Right forelimb (tissue), 1 donor: ENCODE results near the gene SBF2.
"Not testable (repeated sequence)": the region's sequence is repeated elsewhere in the genome, so short reads cannot be mapped to it uniquely, and the experiment has no call there.

Source experiments
- DNase-seq: peaks from one replicate; pipeline ENCODE4 v3.0.0-alpha.2; 2018

Gene SBF2

DNA sequence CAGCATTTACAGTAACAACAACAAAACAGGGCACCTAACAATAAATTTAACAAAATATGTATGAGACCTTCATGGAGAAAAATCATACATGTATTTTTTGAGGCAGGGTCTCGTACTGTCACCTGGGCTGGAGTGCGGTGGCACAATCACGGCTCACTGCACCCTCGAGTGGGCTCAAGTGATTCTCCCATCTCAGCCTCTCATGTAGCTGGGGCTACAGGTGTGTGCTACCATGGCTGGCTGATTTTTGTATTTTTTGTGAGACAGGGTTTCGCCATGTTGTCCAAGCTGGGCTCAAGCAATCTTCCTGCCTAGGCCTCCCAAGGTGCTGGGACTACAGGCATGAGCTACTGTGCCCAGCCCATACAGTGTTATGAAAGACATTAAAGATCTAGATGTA lies 352.0 kb downstream of the SBF2 start:
- DNase-seq = no peak

GRCh38 chr11:9939150-9939549 lies 354.9 kb downstream of the SBF2 start:
- not testable (repeated sequence) for DNase-seq

DNA sequence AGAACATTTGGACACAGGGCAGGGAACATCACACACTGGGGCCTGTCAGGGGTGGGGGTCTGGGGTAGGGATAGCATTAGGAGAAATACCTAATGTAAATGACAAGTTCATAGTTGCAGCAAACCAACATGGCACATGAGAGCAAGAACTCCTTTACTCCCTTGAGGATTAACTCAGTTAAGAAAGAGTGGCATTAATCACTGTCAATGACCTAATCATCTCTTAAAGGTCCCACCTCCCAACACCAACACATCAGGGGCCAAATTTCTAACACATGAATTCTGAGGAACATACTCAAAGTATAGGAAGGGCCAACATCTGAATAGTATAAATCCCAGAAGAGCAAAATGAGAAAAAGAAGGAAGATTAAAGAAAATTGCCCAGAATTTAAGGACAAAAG lies 357.3 kb downstream of the SBF2 start:
- DNase-seq = no peak

DNA sequence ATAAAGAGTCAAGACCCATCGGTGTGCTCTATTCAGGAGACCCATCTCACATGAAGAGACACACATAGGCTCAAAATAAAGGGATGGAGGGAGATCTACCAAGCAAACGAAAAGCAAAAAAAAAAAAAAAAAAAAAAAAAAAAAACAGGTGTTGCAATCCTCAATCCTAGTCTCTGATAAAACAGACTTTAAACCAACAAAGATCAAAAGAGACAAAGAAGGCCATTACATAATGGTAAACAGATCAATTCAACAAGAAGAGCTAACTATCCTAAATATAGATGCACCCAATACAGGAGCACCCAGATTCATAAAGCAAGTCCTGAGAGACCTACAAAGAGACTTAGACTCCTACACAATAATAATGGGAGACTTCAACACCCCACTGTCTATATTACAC lies 361.2 kb downstream of the SBF2 start:
- not testable (repeated sequence) for DNase-seq

DNA sequence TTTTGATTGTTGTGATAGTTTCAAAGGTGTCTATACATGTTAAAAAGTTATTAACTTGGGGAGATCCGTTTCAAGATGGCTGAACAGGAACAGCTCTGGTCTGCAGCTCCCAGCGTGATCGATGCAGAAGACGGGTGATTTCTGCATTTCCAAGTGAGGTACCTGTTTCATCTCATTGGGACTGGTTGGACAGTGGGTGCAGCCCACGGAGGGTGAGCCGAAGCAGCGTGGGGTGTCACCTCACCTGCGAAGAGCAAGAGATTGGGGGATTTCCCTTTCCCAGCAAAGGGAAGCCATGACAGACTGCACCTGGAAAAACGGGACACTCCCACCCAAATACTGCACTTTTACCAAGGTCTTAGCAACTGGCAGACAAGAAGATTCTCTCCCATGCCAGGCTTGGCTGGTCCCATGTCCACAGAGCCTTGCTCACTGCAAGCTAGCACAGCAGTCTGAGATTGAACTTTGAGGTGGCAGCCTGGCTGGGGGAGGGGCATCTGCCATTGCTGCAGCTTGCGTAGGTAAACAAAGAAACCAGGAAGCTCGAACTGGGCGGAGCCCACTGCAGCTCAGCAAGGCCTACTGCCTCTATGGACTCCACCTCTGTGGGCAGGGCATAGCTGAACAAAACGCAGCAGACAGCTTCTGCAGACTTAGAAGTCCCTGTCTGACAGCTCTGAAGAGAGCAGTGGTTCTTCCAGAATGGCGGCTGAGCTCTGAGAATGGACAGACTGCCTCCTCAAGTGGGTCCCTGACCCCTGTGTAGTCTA lies 363.3 kb downstream of the SBF2 start:
- DNase-seq = not testable (repeated sequence)

DNA sequence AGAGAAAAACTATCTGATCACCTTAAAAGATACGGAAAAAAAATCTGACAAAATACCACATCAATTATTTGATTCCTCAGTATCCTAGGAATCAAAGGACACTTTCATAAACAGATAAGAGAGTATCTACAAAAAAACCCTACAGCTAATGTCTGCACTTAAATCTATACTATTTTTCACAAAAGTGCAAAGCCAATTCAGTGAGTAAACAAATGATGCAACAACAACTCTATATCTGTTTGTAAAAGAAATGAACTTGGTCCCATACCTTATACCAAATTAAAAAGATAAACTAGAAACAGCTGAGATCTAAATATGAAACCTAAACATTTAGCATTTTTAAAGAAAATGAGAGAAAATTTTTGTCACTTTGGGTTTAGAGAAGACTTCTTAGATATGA lies 366.3 kb downstream of the SBF2 start:
- DNase-seq = no peak

GRCh38 chr11:9923280-9923679 lies 370.7 kb downstream of the SBF2 start:
- no peak for DNase-seq

DNA sequence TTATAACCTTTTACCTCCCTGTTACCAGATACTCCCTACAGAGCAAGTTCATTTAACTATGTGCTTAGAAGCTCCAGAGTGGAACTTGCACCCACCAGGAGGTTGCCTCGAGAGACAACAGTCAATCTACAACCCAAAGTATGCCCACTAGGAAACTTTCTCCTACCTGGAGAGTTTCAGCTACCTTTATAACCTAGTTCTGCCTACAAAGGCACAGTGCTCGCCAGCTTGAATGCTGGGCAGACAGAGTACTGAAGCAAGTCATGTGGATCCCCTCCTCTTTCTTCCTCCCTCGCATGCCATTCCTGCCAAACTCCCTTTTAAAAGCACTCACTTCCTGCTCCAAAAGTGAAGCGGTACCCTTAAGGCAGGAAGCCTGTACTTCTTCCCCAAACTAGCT lies 371.2 kb downstream of the SBF2 start:
- no peak for DNase-seq

DNA sequence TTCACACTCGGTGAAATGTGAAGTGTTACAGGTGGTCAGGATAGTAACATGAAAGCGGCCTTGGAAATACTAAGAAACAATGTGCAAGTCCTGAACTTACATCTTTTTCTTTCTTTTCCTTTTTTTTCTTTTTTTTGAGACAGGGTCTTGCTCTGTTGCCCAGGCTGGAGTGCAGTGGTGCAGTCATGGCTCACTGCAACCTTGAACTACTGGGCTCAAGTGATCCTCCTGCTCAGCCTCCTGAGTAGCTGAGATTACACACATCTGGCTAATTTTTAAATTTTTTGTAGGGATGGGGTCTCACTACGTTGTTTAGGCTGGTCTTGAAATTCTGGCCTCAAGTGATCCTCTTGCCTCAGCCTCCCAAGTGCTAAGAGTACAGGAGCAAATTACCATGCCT lies 377.5 kb downstream of the SBF2 start:
- DNase-seq = no peak

- no peak for DNase-seq
Observed at GRCh38 chr11:9914064-9914463, 380.0 kb downstream of the SBF2 start.

- no peak for DNase-seq
Observed at GRCh38 chr11:9905960-9906791, 387.8 kb downstream of the SBF2 start.

DNA sequence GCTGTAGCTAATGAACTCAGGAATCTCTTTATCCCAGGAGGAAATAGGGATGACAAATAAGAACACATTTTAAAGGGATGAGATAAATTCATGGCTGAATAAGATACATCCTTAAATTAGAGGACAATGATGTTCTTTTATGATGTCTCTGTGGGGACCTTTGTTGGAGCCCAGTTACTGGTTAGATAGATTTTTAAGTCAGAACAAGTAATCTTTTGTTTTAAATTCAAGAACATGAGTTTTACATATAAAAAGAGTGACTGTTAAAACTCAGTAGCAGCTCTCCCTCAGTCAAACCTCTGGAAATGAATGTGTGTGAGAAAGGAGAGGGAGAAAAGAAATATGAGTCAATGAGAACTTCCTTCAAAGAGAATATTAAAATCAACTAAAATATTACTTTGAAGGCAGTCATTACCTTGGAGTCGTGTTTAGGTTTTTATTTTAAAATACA lies 388.5 kb downstream of the SBF2 start:
- DNase-seq = no peak

DNA sequence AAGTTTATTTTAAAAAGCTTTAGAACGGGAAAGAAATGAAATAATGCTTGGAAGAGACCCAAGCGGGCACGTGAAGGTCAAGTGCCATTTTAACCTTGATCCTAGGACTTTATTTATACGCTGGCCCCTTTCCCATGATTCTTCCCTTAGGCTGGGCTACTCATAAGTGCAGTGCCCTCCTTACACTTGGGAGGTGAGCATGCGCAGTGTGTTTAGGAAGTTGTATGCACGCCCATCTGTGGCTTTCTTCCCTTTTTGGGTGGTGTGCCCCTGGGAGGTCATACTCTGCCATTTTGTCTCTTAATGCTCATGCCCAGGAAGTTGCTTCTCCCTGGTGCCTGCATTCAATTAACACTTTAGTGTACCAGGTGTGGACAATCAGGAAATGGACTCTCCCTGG lies 390.4 kb downstream of the SBF2 start:
- DNase-seq = no peak

DNA sequence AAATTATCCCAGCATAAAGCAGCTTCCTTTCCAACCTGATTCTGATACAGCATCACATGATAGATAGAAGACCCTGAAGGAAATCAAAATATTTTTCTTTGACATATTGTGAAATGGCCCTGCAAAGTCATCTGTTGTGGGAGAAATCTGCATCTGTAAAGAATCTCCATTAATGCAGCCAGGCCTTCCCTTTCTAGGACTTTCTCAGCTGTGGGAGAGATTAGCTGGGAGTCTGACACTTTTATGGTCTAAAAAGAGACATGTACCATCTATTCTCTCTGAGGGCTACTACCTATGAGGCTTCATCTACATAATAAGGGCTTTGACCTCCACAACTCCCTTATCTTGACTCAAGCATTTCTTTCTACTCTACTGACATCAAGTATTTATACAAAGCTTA lies 392.1 kb downstream of the SBF2 start:
- DNase-seq = no peak

GRCh38 chr11:9900253-9900652 lies 393.8 kb downstream of the SBF2 start:
- not testable (repeated sequence) for DNase-seq

GRCh38 chr11:9899676-9900075 lies 394.3 kb downstream of the SBF2 start:
- DNase-seq = no peak

DNA sequence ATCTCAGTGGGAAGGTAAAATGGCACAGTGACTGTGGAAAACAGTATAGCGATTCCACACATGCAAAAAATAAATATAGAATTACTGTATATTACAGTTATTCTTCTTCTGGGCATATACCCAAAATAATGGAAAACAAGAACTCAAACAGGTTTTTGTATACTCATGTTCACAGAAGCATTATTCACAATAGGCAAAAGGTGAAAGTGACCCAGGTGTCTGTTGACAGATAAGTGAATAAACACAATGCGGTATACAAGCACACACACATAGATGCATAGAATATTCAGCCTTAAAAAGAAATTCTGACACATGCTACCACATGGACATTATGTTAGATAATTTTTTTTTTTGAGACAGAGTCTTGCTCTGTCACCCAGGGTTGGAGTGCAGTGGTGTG lies 397.1 kb downstream of the SBF2 start:
- no peak for DNase-seq

GRCh38 chr11:9895006-9895405 lies 399.0 kb downstream of the SBF2 start:
- no peak for DNase-seq

DNA sequence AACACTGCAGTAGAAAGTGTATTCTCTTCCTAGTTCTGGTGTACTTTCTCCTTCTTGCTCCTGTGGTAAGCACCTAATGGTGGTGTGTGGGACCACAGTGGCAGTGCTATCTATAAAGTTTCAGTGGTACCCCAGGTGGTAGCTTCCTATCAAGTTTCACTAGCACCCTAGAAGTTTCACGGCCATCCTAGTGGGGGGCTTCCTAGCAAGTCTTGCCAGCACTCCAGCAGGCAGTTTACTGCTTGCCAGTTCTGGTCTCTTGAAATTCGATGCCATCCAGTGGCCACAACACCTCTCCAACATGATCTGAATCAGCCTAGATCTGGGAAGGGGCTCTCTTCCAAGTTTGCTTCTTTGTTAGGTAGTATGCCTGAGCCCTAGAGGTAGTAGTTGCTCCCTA lies 400.5 kb downstream of the SBF2 start:
- DNase-seq = no peak

GRCh38 chr11:9888938-9889337 lies 405.1 kb downstream of the SBF2 start:
- no peak for DNase-seq

- DNase-seq = no peak
Observed at GRCh38 chr11:9887472-9887871, 406.5 kb downstream of the SBF2 start.

GRCh38 chr11:9886595-9886994 lies 407.4 kb downstream of the SBF2 start:
- DNase-seq = no peak

GRCh38 chr11:9884601-9885000 lies 409.4 kb downstream of the SBF2 start:
- DNase-seq = no peak

DNA sequence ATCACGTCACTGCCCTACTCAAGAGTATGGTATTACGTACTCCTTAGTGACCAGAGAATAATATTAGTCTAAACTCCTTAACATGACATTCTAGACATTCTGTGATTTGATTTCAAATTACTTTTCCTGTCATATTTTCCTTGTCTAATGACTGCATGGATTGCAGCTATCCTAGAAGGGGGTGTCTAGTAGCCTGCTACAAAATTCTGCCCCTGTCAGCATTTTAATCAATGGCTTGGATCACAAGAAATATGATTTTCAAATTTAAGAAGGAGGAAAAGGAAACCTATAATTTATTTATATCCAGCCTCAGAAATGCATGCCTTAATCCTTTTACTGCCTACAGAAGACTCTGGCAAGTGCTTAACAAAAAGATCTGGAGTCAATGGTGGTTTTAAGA lies 413.4 kb downstream of the SBF2 start:
- no peak for DNase-seq
